ENCODE results near the gene AACS. TPM values are rescaled to one million over a fixed set of nuclear protein-coding genes. Genes with fewer than 3 reads are reported as not detected.
A peak's percentile ranks its signal among the peaks of the same experiment; 100 is the strongest.
"Not testable (repeated sequence)": the region's sequence is repeated elsewhere in the genome, so short reads cannot be mapped to it uniquely, and the experiment has no call there.

AACS gene
- polyA plus RNA-seq (ENCODE audit: insufficient read length in 4 of 4): 10 to 100 TPM; 16.8 to 25.9 (median 22.3) TPM

- DNase-seq (ENCODE audit: low read depth in 4 of 4, low spot score in 3 of 4): peak in 3 of 4 donors; percentile 62 to 64 (median 63)
Measured at GRCh38 chr12:125065021-125065918, at the start of gene AACS. Gene AACS (plus strand): TSS chr12:125065435. CDS start chr12:125065585, 150 bp downstream.

- no peak for DNase-seq (ENCODE audit: low read depth in 4 of 4, low spot score in 3 of 4)
Measured at GRCh38 chr12:125015680-125016310, 49.4 kb upstream of the AACS start.

- DNase-seq (ENCODE audit: low read depth in 4 of 4, low spot score in 3 of 4): no peak
Measured at GRCh38 chr12:125017801-125018200, 47.4 kb upstream of the AACS start.

GRCh38 chr12:125018356-125018755, 46.9 kb upstream of the AACS start:
- no peak for DNase-seq (ENCODE audit: low read depth in 4 of 4, low spot score in 3 of 4)

GRCh38 chr12:125021096-125021495, 44.1 kb upstream of the AACS start:
- no peak for DNase-seq (ENCODE audit: low read depth in 4 of 4, low spot score in 3 of 4)

GRCh38 chr12:125021771-125022170, 43.5 kb upstream of the AACS start:
- no peak for DNase-seq (ENCODE audit: low read depth in 4 of 4, low spot score in 3 of 4)

- no peak for DNase-seq (ENCODE audit: low read depth in 4 of 4, low spot score in 3 of 4)
Measured at GRCh38 chr12:125023065-125023464, 42.2 kb upstream of the AACS start.

GRCh38 chr12:125024949-125025563, 40.2 kb upstream of the AACS start:
- DNase-seq (ENCODE audit: low read depth in 4 of 4, low spot score in 3 of 4): no peak

- DNase-seq (ENCODE audit: low read depth in 4 of 4, low spot score in 3 of 4): no peak
Measured at GRCh38 chr12:125025606-125026235, 39.5 kb upstream of the AACS start.

- DNase-seq (ENCODE audit: low read depth in 4 of 4, low spot score in 3 of 4): no peak
Measured at GRCh38 chr12:125028106-125028505, 37.1 kb upstream of the AACS start.

GRCh38 chr12:125029761-125030358, 35.4 kb upstream of the AACS start:
- DNase-seq (ENCODE audit: low read depth in 4 of 4, low spot score in 3 of 4): no peak

- DNase-seq (ENCODE audit: low read depth in 4 of 4, low spot score in 3 of 4): not testable (repeated sequence)
Measured at GRCh38 chr12:125031471-125031870, 33.8 kb upstream of the AACS start.

- no peak for DNase-seq (ENCODE audit: low read depth in 4 of 4, low spot score in 3 of 4)
Measured at GRCh38 chr12:125032466-125033152, 32.6 kb upstream of the AACS start.

GRCh38 chr12:125033288-125033687, 31.9 kb upstream of the AACS start:
- no peak for DNase-seq (ENCODE audit: low read depth in 4 of 4, low spot score in 3 of 4)

- DNase-seq (ENCODE audit: low read depth in 4 of 4, low spot score in 3 of 4): no peak
Measured at GRCh38 chr12:125038976-125039625, 26.1 kb upstream of the AACS start.

GRCh38 chr12:125049093-125049458, 16.2 kb upstream of the AACS start:
- no peak for DNase-seq (ENCODE audit: low read depth in 4 of 4, low spot score in 3 of 4)

- no peak for DNase-seq (ENCODE audit: low read depth in 4 of 4, low spot score in 3 of 4)
Measured at GRCh38 chr12:125050446-125050845, 14.8 kb upstream of the AACS start.

GRCh38 chr12:125050868-125051267, 14.4 kb upstream of the AACS start:
- no peak for DNase-seq (ENCODE audit: low read depth in 4 of 4, low spot score in 3 of 4)

GRCh38 chr12:125053821-125054220, 11.4 kb upstream of the AACS start:
- no peak for DNase-seq (ENCODE audit: low read depth in 4 of 4, low spot score in 3 of 4)

GRCh38 chr12:125055591-125055990, 9.6 kb upstream of the AACS start:
- DNase-seq (ENCODE audit: low read depth in 4 of 4, low spot score in 3 of 4): no peak

Measured in left renal pelvis (tissue), 4 donors.